Astrocyte of the spinal cord (primary cell): ENCODE results near the gene MUC20.

ENCODE experiments used
- DNase-seq: peaks from one replicate; pipeline ENCODE4 v3.0.0; 2011; ENCODE audit warnings: low read depth, low spot score
- H3K4me3 ChIP-seq: 2 replicates; pipeline ENCODE4 v1.5.1; 2011; ENCODE audit warnings: low read depth, mild to moderate bottlenecking, low read length, moderate library complexity
- in situ Hi-C: cut with HindIII; loops from 2 replicates; pipeline ENCODE4 v1.10.0; 2017; ENCODE audit warnings: low sequenced_read_pairs
- TF ChIP-seq, protein P1 (sequence below): IDR thresholded peaks from 2 replicates; pipeline ENCODE4 v1.5.1; 2012; ENCODE audit warnings: low read depth, mild to moderate bottlenecking, low read length, inconsistent platforms

The MUC20 gene

GRCh38 chr3:195697582-195698324 is 23.0 kb upstream of the MUC20 start:
- in situ Hi-C loops: no loop called here
- TF ChIP-seq, protein P1, sequence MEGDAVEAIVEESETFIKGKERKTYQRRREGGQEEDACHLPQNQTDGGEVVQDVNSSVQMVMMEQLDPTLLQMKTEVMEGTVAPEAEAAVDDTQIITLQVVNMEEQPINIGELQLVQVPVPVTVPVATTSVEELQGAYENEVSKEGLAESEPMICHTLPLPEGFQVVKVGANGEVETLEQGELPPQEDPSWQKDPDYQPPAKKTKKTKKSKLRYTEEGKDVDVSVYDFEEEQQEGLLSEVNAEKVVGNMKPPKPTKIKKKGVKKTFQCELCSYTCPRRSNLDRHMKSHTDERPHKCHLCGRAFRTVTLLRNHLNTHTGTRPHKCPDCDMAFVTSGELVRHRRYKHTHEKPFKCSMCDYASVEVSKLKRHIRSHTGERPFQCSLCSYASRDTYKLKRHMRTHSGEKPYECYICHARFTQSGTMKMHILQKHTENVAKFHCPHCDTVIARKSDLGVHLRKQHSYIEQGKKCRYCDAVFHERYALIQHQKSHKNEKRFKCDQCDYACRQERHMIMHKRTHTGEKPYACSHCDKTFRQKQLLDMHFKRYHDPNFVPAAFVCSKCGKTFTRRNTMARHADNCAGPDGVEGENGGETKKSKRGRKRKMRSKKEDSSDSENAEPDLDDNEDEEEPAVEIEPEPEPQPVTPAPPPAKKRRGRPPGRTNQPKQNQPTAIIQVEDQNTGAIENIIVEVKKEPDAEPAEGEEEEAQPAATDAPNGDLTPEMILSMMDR: no peak
- H3K4me3 ChIP-seq: no peak overlapping the region
- DNase-seq: peak; percentile 98

- no peak overlapping the region for H3K4me3 ChIP-seq
- in situ Hi-C loops: no loop called here
- TF ChIP-seq, protein P1: no peak
- no peak for DNase-seq
Observed at GRCh38 chr3:195698325-195698646, 22.5 kb upstream of the MUC20 start.

GRCh38 chr3:195698647-195699387 is 22.0 kb upstream of the MUC20 start:
- peak; percentile 75 for DNase-seq
- in situ Hi-C loops: no loop called here
- no peak overlapping the region for H3K4me3 ChIP-seq
- TF ChIP-seq, protein P1: no peak

- in situ Hi-C loops: no loop called here
- TF ChIP-seq, protein P1: no peak
- peak; percentile 51 for DNase-seq
- no peak overlapping the region for H3K4me3 ChIP-seq
Observed at GRCh38 chr3:195699388-195699771, 21.4 kb upstream of the MUC20 start.

- in situ Hi-C loops: no loop called here
- no peak for DNase-seq
Observed at GRCh38 chr3:195699860-195700259, 20.9 kb upstream of the MUC20 start.

DNA sequence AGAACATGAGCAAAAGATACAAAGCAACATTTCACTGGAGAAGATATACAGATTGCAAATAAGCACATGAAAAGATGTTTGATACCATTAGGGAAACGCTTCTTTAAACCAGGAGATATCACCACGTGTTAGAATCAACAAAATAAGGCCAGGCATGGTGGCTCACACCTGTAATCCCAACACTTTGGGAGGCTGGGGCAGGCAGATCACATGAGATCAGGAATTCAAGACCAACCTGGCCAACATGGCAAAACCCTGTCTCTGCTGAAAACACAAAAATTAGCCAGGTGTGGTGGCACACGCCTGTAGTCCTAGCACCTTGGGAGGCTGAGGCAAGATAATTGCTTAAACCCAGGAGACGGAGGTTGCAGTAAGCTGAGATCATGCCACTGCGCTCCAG is 20.5 kb upstream of the MUC20 start:
- TF ChIP-seq, protein P1: no peak
- H3K4me3 ChIP-seq: no peak overlapping the region
- in situ Hi-C loops: no loop called here
- no peak for DNase-seq

More at GRCh38 chr3:195699860-195700259, 20.9 kb upstream of the MUC20 start:
- H3K4me3 ChIP-seq: no peak overlapping the region
- TF ChIP-seq, protein P1: no peak
